ENCODE results near the gene WWOX.

WWOX gene

GRCh38 chr16:78817200-78817739, 717.8 kb downstream of the WWOX start:
- DNase-seq: no peak

GRCh38 chr16:78821335-78821734, 721.9 kb downstream of the WWOX start:
- no peak for DNase-seq

- no peak for DNase-seq
These were observed 723.1 kb downstream of the WWOX start for GRCh38 chr16:78822509-78822908.

GRCh38 chr16:78823027-78823426, 723.6 kb downstream of the WWOX start:
- DNase-seq: no peak

GRCh38 chr16:78829280-78829679, 729.8 kb downstream of the WWOX start:
- DNase-seq: no peak

GRCh38 chr16:78830599-78830998, 731.1 kb downstream of the WWOX start:
- no peak for DNase-seq

- DNase-seq: no peak
These were observed 732.6 kb downstream of the WWOX start for GRCh38 chr16:78832100-78832499.

- DNase-seq: no peak
These were observed 737.5 kb downstream of the WWOX start for GRCh38 chr16:78836802-78837491.

GRCh38 chr16:78837706-78838105, 738.3 kb downstream of the WWOX start:
- no peak for DNase-seq

- DNase-seq: no peak
These were observed 738.8 kb downstream of the WWOX start for GRCh38 chr16:78838276-78838675.

GRCh38 chr16:78842950-78843349, 743.5 kb downstream of the WWOX start:
- no peak for DNase-seq

GRCh38 chr16:78843978-78844377, 744.5 kb downstream of the WWOX start:
- no peak for DNase-seq

GRCh38 chr16:78844682-78845081, 745.2 kb downstream of the WWOX start:
- DNase-seq: no peak

GRCh38 chr16:78851266-78851665, 751.8 kb downstream of the WWOX start:
- DNase-seq: no peak

- no peak for DNase-seq
These were observed 752.7 kb downstream of the WWOX start for GRCh38 chr16:78852081-78852635.

- DNase-seq: no peak
These were observed 762.6 kb downstream of the WWOX start for GRCh38 chr16:78862022-78862421.

- DNase-seq: no peak
These were observed 767.1 kb downstream of the WWOX start for GRCh38 chr16:78866521-78866920.

GRCh38 chr16:78869492-78869891, 770.0 kb downstream of the WWOX start:
- no peak for DNase-seq

- no peak for DNase-seq
These were observed 771.8 kb downstream of the WWOX start for GRCh38 chr16:78871241-78871640.

- no peak for DNase-seq
These were observed 777.2 kb downstream of the WWOX start for GRCh38 chr16:78876671-78877070.

GRCh38 chr16:78877114-78877655, 777.7 kb downstream of the WWOX start:
- no peak for DNase-seq

GRCh38 chr16:78878570-78878969, 779.1 kb downstream of the WWOX start:
- no peak for DNase-seq

- no peak for DNase-seq
These were observed 779.6 kb downstream of the WWOX start for GRCh38 chr16:78879011-78879410.

GRCh38 chr16:78882150-78882549, 782.7 kb downstream of the WWOX start:
- DNase-seq: no peak

Measured in fibroblast of skin of back (primary cell).